ENCODE results near the gene CDK9.
A peak's percentile ranks its signal among the peaks of the same experiment; 100 is the strongest.
"Not testable (repeated sequence)": the region's sequence is repeated elsewhere in the genome, so short reads cannot be mapped to it uniquely, and the experiment has no call there.

Gene CDK9

DNA sequence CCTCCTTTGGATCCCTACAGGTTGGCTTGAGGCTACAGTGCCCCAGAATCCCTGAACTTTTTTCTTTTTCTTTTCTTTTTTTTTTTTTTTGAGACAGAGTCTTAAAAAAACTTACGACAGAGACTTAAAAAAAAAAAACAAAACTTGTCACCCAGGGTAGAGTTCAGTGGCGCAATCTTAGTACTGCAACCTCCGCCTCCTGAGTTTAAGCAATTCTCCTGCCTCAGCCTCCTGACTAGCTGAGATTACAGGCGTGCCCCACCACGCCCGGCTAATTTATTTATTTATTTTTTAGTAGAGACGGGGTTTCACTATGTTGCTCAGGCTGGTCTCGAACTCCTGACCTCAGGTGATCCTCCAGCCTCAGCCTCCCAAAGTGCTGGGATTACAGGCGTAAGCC, 4.9 kb upstream of the CDK9 start:
- not testable (repeated sequence) for DNase-seq

- DNase-seq = no peak
Observed at GRCh38 chr9:127781806-127782205, 4.0 kb upstream of the CDK9 start.

GRCh38 chr9:127783111-127784008, 2.5 kb upstream of the CDK9 start:
- DNase-seq = no peak

GRCh38 chr9:127785023-127785932, 556 bp upstream of the CDK9 start:
- DNase-seq = peak; percentile 72

GRCh38 chr9:127786773-127787104, 905 bp downstream of the CDK9 start:
- DNase-seq = no peak

DNA sequence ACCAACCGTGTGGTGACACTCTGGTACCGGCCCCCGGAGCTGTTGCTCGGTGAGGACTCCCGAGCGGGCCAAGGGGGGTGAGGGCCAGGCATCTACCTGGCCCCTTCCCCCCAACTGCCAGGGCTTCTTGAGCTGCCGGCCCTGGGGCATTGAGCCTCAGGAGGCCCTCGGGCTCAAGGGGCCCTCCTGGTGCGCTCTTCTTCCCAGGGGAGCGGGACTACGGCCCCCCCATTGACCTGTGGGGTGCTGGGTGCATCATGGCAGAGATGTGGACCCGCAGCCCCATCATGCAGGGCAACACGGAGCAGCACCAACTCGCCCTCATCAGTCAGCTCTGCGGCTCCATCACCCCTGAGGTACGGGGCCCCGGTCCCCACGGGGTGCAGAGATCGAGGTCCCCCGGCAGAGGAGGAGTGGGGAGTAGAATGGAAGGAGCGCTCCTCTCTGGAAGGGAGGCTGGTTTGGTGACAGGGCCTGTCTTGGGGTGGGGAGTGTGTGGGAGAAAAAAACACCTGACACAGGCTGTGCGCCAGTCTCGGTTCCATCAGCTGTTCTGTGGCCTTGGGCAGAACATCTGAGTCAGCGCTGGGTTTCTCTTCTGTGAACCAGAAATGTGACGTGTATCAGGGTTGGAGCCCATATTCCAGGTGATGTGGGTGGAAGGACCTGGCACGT, 2.6 kb downstream of the CDK9 start:
- DNase-seq = no peak

- no peak for DNase-seq
Observed at GRCh38 chr9:127789179-127789578, 3.3 kb downstream of the CDK9 start.

- DNase-seq = no peak
Observed at GRCh38 chr9:127790094-127790855, 4.4 kb downstream of the CDK9 start.

- DNase-seq = no peak
Observed at GRCh38 chr9:127791085-127791484, 5.3 kb downstream of the CDK9 start.

- no peak for DNase-seq
Observed at GRCh38 chr9:127792417-127793031, 6.7 kb downstream of the CDK9 start.

- no peak for DNase-seq
Observed at GRCh38 chr9:127793093-127793708, 7.4 kb downstream of the CDK9 start.

GRCh38 chr9:127794001-127794791, 8.4 kb downstream of the CDK9 start:
- DNase-seq = no peak

DNA sequence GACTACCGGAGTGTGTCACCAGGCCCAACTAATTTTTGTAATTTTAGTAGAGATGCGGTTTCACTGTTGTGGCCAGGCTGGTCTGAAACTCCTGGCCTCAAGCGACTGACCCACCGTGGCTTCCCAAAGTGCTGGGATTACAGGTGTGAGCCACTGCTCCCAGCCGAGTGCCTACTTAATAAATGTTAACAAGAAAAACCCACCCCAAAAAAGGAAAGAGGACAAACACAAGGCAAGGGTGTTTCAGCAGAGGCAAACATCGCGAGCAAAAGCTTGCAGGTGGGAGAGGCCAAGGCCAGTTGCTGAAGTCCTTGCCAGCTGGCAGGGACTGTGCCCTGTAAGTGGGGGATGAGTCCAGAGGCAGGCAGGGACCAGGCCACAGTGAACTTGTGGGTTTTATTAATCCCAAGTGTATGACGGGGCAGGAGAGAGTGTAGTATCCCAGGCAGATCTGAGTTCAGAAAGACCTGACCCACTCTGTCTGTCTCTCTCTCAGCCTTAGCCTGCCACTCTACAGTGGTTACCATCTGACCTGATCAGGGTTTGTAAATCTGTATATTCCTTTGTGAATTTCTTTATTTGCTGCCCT, 10.5 kb downstream of the CDK9 start:
- no peak for DNase-seq

DNA sequence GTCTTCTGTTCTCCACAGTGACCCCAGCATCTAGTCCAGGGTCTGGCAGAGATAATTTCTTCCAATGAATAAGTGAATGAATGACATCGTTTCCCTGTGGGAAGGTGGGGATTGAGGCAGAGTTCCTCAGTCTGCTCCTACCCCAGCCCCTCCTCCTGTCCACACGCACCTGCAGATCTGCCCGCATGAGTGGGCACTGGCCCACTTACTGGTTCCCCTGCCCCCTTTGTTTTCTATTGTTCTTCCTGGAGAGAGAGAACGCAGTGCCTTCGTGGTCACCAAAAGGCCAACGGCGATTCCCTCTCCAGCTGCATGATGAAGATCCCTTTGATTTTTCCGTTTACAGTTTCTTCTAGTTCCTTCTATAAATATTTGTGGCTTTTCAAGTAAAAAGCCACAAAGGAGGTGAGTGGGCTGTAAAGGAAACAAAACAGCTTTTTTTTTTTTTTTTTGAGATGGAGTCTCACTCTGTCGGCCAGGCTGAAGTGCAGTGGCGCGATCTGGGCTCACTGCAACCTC, 11.1 kb downstream of the CDK9 start:
- DNase-seq = no peak

DNA sequence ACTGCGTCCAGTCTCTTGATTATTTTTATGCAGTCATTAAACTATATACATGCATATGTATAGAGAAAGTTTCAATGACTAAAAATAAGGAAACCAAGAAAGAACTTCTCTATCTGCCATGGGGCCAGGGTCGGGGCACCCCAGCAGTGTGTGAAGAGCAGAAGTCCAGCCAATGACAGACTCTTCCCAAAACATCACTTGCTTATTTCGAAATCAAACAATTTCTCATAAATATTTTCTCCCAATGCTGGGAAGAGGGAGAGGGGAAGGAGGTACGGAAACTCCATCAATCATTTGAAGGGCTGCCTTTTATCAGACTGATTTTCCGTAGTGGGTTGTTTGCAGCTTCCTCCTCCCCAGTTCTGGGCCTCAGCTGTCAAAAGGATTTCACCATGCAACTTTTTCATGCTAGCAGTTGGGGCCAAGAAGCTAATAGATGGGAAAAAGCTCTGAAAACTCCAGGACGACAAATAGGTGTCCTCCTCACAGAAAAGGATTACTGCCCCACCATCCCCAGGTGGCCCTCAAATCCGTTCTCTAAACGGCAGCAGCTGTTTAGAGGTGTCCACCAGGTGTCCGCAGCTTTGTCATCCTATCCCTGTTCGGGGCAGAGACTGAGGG, 16.2 kb downstream of the CDK9 start:
- DNase-seq = no peak

DNA sequence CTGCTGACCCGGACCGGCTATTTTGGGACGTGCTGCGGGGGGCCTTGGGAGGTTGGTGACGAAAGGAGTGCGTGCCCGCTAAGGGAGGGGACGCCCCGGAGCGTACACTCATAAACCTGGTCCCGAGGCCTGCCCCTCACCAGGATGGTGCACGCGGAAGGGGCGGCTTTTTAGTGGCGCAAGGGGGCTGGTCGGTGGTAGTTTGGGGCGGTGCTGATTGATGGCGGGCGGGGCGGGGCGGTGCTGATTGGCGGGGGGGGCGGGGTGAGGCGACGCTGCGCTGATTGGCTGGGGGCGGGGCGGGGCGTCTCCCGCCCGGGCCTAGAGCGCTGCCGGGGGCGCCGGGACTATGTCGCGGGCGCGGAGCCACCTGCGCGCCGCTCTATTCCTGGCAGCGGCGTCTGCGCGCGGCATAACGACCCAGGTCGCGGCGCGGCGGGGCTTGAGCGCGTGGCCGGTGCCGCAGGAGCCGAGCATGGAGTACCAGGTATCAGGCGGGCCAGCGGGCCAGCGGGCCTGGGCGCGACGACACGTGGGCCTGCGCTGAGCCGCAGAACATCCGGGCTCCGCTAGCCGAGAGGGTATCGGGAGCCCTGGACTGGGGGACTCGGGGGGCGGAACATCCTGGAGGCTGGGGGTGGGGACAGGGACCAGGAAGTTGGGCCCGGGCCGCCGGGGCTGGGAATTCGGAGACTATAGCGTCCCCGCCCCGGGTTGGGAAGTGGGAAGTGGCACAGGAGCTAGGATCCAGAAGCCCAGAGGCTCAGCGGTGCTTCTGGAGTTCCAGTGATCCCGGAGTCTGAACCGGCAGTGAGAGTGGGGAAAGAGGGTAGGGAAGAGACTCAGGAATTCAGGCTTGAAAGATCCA, 17.0 kb downstream of the CDK9 start, which contains the start of gene FPGS:
Gene FPGS (plus strand): TSS at position 307 of the 868 bp plus-strand sequence. CDS start 43 bp downstream, at position 350.
- DNase-seq = peak; percentile 77

DNA sequence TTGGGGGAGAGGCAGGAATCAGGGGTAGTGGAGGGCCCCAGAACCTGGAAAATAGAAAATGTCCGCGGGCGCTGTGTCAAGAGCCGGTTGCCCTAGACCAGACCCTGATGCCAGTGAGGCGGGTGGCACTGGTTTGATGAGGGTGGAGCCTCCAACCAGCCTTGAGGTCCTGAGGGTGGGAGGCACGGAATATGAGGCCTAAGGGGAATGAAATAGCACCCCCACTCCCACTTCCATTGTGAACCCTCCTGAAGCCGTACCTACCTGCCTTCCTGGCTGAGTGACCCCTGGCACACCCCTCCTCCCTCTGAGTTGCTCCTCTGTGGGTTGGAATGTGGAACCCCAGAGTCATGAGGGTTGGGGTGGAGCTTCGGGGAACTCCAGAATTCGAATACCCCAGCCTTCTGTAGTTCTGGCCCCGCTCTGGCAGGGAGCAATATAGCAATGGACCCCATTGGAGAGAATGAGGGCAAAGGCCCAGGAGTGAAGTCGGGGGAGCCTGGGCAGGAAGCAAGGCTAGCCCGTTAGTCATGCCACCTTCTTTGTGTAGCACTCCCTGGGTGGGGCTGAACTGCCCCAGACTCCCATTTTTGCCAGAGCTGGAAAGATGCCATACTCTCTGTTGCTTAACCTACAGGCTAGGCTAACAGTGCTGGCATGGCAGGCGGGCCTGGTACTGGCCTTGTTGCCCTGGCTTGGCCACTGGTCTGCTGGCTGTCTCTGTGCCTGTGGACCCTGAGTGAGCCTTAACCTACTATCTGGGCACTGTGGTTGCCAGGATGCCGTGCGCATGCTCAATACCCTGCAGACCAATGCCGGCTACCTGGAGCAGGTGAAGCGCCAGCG, 17.9 kb downstream of the CDK9 start:
- DNase-seq = no peak
